Activated CD4-positive, alpha-beta T cell treated with anti-CD3 and anti-CD28 coated beads for 36 hours (primary cell): Measurements from ENCODE around the gene SNRPA1. TPM values are rescaled to one million over a fixed set of nuclear protein-coding genes. Genes with fewer than 3 reads are reported as not detected.
A peak's percentile ranks its signal among the peaks of the same experiment; 100 is the strongest.

Experiments used
- ATAC-seq: fragments of 200-7000 bp; cut with Tn5 transposase; one replicate; pipeline ENCODE4 v1.10.0; 2021; ENCODE audit warnings: mild to moderate bottlenecking, moderate library complexity
- CTCF ChIA-PET: fragments of 350-600 bp; sonication (Branson Sonifier 250); formaldehyde crosslinking; loops from one replicate; lab custom pipeline; 2021; ENCODE audit warnings: antibody characterized with exemption; lab: Charles Lee
- POLR2A ChIA-PET: fragments of 350-600 bp; sonication (Branson Sonifier 250); formaldehyde crosslinking; loops from one replicate; lab custom pipeline; 2021; ENCODE audit warnings: antibody characterized with exemption, inconsistent platforms; lab: Charles Lee
- DNase-seq: peaks from one replicate; pipeline ENCODE4 v3.0.0-alpha.2; 2020
- H3K27ac Mint-ChIP-seq: one replicate; pipeline ENCODE4 v1.8.0; 2021; ENCODE audit warnings: mixed read lengths
- H3K27me3 Mint-ChIP-seq: one replicate; pipeline ENCODE4 v1.8.0; 2021; ENCODE audit warnings: mixed read lengths
- H3K36me3 Mint-ChIP-seq: one replicate; pipeline ENCODE4 v1.8.0; 2021; ENCODE audit warnings: low read depth, mixed read lengths
- H3K4me1 Mint-ChIP-seq: one replicate; pipeline ENCODE4 v1.8.0; 2021; ENCODE audit warnings: mixed read lengths
- H3K4me3 Mint-ChIP-seq: one replicate; pipeline ENCODE4 v1.8.0; 2021; ENCODE audit warnings: mild to moderate bottlenecking, moderate library complexity, mixed read lengths
- H3K9me3 Mint-ChIP-seq: one replicate; pipeline ENCODE4 v1.8.0; 2021; ENCODE audit warnings: low read depth, mixed read lengths
- intact Hi-C, 2 experiments: fragments of 100-400 bp; cut with DNase I in 1 of 2; cut with micrococcal nuclease in 1 of 2; formaldehyde crosslinking; loops; one replicate each; pipeline versions ENCODE4 v1.14.2 to v1.15.1; 2022 to 2024; cut with DNase I, micrococcal nuclease
- total RNA-seq, 2 experiments: library from RNA; stranded (reverse); gene quantifications; one replicate each; pipeline ENCODE4 v1.2.3, GENCODE V29; 2021

Gene SNRPA1
- total RNA-seq, 2 experiments from 2014 or later: 167 to 185 TPM

- ChIA-PET POLR2A (no interaction called here), CTCF (interaction anchor here (0.6 to 4.8 kb wide), 16 partner anchors 8 to 338 kb away, joined by 3 to 51 read pairs (median 4); no protein-coding TSS in a partner anchor)
- H3K27me3 Mint-ChIP-seq: peaks cover 5% of the 10 kb centered on the region
- no peak overlapping the region for H3K27ac Mint-ChIP-seq
- no peak overlapping the region for H3K4me3 Mint-ChIP-seq
- no peak for ATAC-seq
- intact Hi-C loops: loop anchor here (5.0 to 10.0 kb wide), 2 partner anchors 331 to 338 kb away; partner anchors contain the start of gene LRRK1 (in 1 of the 2)
- peak; percentile 27 for DNase-seq
- peaks cover 28% of the 10 kb centered on the region for H3K4me1 Mint-ChIP-seq
- peaks cover 1% of the 10 kb centered on the region for H3K36me3 Mint-ChIP-seq
- H3K9me3 Mint-ChIP-seq: no peaks in the 10 kb centered on the region
Observed at GRCh38 chr15:101255615-101256241, 39.3 kb downstream of the SNRPA1 start.

DNA sequence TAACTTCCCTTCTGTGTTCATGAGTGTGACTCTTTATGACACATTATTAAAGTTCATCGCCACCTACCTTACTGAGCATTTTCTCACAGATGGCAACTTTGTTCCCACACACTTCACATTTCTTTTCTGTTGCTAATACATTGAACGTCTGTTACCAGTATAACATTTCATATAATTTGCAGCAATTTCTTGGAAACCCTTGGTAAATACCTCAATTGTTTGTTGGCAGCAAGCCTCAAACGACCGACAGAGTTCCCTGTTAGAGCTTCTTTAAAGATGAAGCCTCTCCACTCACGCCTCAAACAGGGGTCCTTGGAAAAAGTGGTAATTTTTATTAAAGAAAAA, 40.0 kb downstream of the SNRPA1 start:
- Mint-ChIP-seq H3K9me3 (no peaks in the 10 kb centered on the region), H3K27ac (no peak overlapping the region), H3K4me3 (no peak overlapping the region), H3K4me1 (peaks cover 32% of the 10 kb centered on the region), H3K27me3 (peaks cover 4% of the 10 kb centered on the region), H3K36me3 (peaks cover 8% of the 10 kb centered on the region)
- DNase-seq (no peak), ATAC-seq (no peak)
- ChIA-PET POLR2A (no interaction called here), CTCF (interaction anchor here (0.7 to 4.8 kb wide), 10 partner anchors 8 to 259 kb away, joined by 3 to 31 read pairs (median 4); no protein-coding TSS in a partner anchor)
- intact Hi-C loops: loop anchor here (5.0 to 10.0 kb wide), 2 partner anchors 330 to 338 kb away; partner anchors contain the start of gene LRRK1 (in 1 of the 2)

GRCh38 chr15:101254157-101255050, 40.6 kb downstream of the SNRPA1 start:
- DNase-seq (no peak), ATAC-seq (no peak)
- Mint-ChIP-seq H3K4me1 (peaks cover 38% of the 10 kb centered on the region), H3K27ac (no peak overlapping the region), H3K36me3 (peaks cover 15% of the 10 kb centered on the region), H3K9me3 (no peaks in the 10 kb centered on the region), H3K27me3 (peaks cover 2% of the 10 kb centered on the region), H3K4me3 (no peak overlapping the region)
- intact Hi-C loops: loop anchor here (5.0 to 10.0 kb wide), 2 partner anchors 330 to 337 kb away; partner anchors contain the start of gene LRRK1 (in 1 of the 2)
- CTCF ChIA-PET: interaction anchor here (0.6 to 4.8 kb wide), 9 partner anchors 15 to 798 kb away, joined by 3 to 31 read pairs (median 5); no protein-coding TSS in a partner anchor
- POLR2A ChIA-PET: no interaction called here

- H3K27ac Mint-ChIP-seq: peak overlapping the region; percentile 87
- peak overlapping the region; percentile 85 for H3K4me3 Mint-ChIP-seq
- no peak for DNase-seq
- H3K9me3 Mint-ChIP-seq: no peaks in the 10 kb centered on the region
- peaks cover 19% of the 10 kb centered on the region for H3K36me3 Mint-ChIP-seq
- POLR2A ChIA-PET: interaction anchor here (1.9 kb wide), 1 partner anchor 47 kb away, joined by 13 read pairs; no protein-coding TSS in a partner anchor
- CTCF ChIA-PET: interaction anchor here (0.8 to 1.4 kb wide), 6 partner anchors 8 to 245 kb away, joined by 3 to 5 read pairs (median 3); no protein-coding TSS in a partner anchor
- H3K4me1 Mint-ChIP-seq: peaks cover 51% of the 10 kb centered on the region
- H3K27me3 Mint-ChIP-seq: no peaks in the 10 kb centered on the region
- no peak for ATAC-seq
- intact Hi-C loops: loop anchor here (1.0 to 10.0 kb wide), 5 partner anchors 24 to 328 kb away; partner anchors contain the start of genes SELENOS (in 2 of the 2) and SNRPA1 (in 1 of the 2)
Observed at GRCh38 chr15:101252836-101253235, 42.2 kb downstream of the SNRPA1 start.

- peak within 1 kb of the TSS; percentile 87 for H3K27ac Mint-ChIP-seq
- peak within 1 kb of the TSS; percentile 85 for H3K4me3 Mint-ChIP-seq
- H3K9me3 Mint-ChIP-seq: no peaks in the 10 kb centered on the region
- no peaks in the 10 kb centered on the region for H3K27me3 Mint-ChIP-seq
- peaks cover 58% of the 10 kb centered on the region for H3K4me1 Mint-ChIP-seq
- ATAC-seq (peak; percentile 61), DNase-seq (peak; percentile 91)
- intact Hi-C loops: loop anchor here (1.0 to 10.0 kb wide), 7 partner anchors 25 to 649 kb away; partner anchors contain the start of genes SELENOS (in 2 of the 2) and SNRPA1 (in 1 of the 2)
- H3K36me3 Mint-ChIP-seq: peaks cover 25% of the 10 kb centered on the region
- CTCF ChIA-PET: interaction anchor here (0.7 to 1.4 kb wide), 8 partner anchors 7 to 393 kb away, joined by 3 to 5 read pairs (median 3); no protein-coding TSS in a partner anchor
- POLR2A ChIA-PET: interaction anchor here (0.7 to 1.9 kb wide), 4 partner anchors 47 to 401 kb away, joined by 3 to 13 read pairs (median 4); no protein-coding TSS in a partner anchor
Observed at GRCh38 chr15:101251830-101252820, 42.9 kb downstream of the SNRPA1 start, which contains the start of gene CHSY1. Gene CHSY1, minus strand, starts transcription at chr15:101252048. Its CDS starts 592 bp downstream, at chr15:101251456.

- ATAC-seq (peak; percentile 34), DNase-seq (peak; percentile 39)
- ChIA-PET POLR2A (interaction anchor here (0.6 to 1.9 kb wide), 4 partner anchors 8 to 125 kb away, joined by 3 to 13 read pairs (median 3); no protein-coding TSS in a partner anchor), CTCF (interaction anchor here (1.1 to 1.3 kb wide), 4 partner anchors 11 to 243 kb away, joined by 4 to 5 read pairs (median 4); partner anchors contain the start of gene SNRPA1)
- Mint-ChIP-seq H3K4me3 (peak overlapping the region; percentile 74), H3K4me1 (peaks cover 65% of the 10 kb centered on the region), H3K27ac (peak overlapping the region; percentile 86), H3K27me3 (no peaks in the 10 kb centered on the region), H3K9me3 (no peaks in the 10 kb centered on the region), H3K36me3 (peaks cover 32% of the 10 kb centered on the region)
- intact Hi-C loops: loop anchor here (1.0 to 10.0 kb wide), 4 partner anchors 9 to 648 kb away; no protein-coding TSS in a partner anchor
Observed at GRCh38 chr15:101250873-101251829, 43.9 kb downstream of the SNRPA1 start.

GRCh38 chr15:101250341-101250831, 44.7 kb downstream of the SNRPA1 start:
- Mint-ChIP-seq H3K27ac (peak overlapping the region; percentile 86), H3K36me3 (peaks cover 37% of the 10 kb centered on the region), H3K4me1 (peaks cover 65% of the 10 kb centered on the region), H3K4me3 (peak overlapping the region; percentile 74), H3K27me3 (no peaks in the 10 kb centered on the region), H3K9me3 (no peaks in the 10 kb centered on the region)
- intact Hi-C loops: loop anchor here (1.0 to 10.0 kb wide), 3 partner anchors 8 to 326 kb away; no protein-coding TSS in a partner anchor
- CTCF ChIA-PET: interaction anchor here (0.6 to 1.3 kb wide), 3 partner anchors 11 to 246 kb away, joined by 3 to 5 read pairs (median 4); partner anchors contain the start of gene SNRPA1
- no peak for ATAC-seq
- DNase-seq: no peak
- POLR2A ChIA-PET: interaction anchor here (0.6 to 0.9 kb wide), 2 partner anchors 62 to 123 kb away, joined by 3 to 4 read pairs; no protein-coding TSS in a partner anchor

DNA sequence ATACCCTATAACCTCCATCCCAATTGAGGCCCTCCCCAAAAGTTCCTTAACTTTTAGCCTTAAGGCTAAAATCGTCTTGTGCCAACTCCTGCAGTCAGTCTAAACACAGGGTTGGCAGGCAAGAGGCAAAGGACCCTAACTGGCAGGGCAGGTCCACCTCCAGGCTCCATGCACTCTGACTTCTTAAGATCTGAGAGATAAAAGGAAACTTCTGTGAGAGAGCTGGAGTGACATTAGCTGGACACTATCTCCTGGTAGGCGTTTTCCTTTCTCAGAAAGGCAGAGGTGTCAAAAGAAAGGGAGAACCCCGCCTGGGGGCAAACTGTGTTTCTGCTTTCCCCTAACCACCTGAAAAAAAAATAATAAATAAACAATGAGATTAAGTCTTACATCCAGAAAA, 46.8 kb downstream of the SNRPA1 start:
- Mint-ChIP-seq H3K4me3 (no peak overlapping the region), H3K27me3 (no peaks in the 10 kb centered on the region), H3K4me1 (peaks cover 79% of the 10 kb centered on the region), H3K9me3 (no peaks in the 10 kb centered on the region), H3K36me3 (peaks cover 45% of the 10 kb centered on the region), H3K27ac (no peak overlapping the region)
- no peak for ATAC-seq
- intact Hi-C loops: no loop called here
- ChIA-PET POLR2A (interaction anchor here (0.6 to 1.1 kb wide), 2 partner anchors 28 to 399 kb away, joined by 3 read pairs; no protein-coding TSS in a partner anchor), CTCF (interaction anchor here (0.5 to 1.9 kb wide), 12 partner anchors 8 to 331 kb away, joined by 3 to 6 read pairs (median 3); no protein-coding TSS in a partner anchor)
- no peak for DNase-seq
